Endodermal cell (in vitro differentiated cells): ENCODE results near the gene ATP11B. TPM values are rescaled to one million over a fixed set of nuclear protein-coding genes. Genes with fewer than 3 reads are reported as not detected.

ENCODE experiments used
- DNase-seq: peaks from one replicate; pipeline ENCODE4 v3.0.0-alpha.2; 2017
- H3K27ac ChIP-seq: 2 replicates; pipeline ENCODE4 v1.5.1; 2013; ENCODE audit warnings: mild to moderate bottlenecking, low read depth, low read length, moderate library complexity
- H3K27me3 ChIP-seq: 2 replicates; pipeline ENCODE4 v1.6.1; 2013; ENCODE audit warnings: mild to moderate bottlenecking, low read length, moderate library complexity; ENCODE audit not compliant: insufficient read depth, control insufficient read depth, poor library complexity, severe bottlenecking
- H3K36me3 ChIP-seq: 2 replicates; pipeline ENCODE4 v1.7.0; 2013; ENCODE audit warnings: mild to moderate bottlenecking, low read length, moderate library complexity; ENCODE audit not compliant: control insufficient read depth, insufficient read depth
- H3K4me1 ChIP-seq: one replicate; pipeline ENCODE4 v1.7.0; 2013; ENCODE audit warnings: low read length; ENCODE audit not compliant: control insufficient read depth, insufficient read depth
- H3K4me3 ChIP-seq: 2 replicates; pipeline ENCODE4 v1.5.1; 2013; ENCODE audit warnings: mild to moderate bottlenecking, low read length, moderate library complexity
- H3K9ac ChIP-seq: 2 replicates; pipeline ENCODE4 v1.6.1; 2013; ENCODE audit warnings: mild to moderate bottlenecking, low read length, moderate library complexity; ENCODE audit not compliant: poor library complexity, severe bottlenecking; ENCODE audit errors: extremely low read depth
- H3K9me3 ChIP-seq: 2 replicates; pipeline ENCODE4 v1.6.1; 2013; ENCODE audit warnings: mild to moderate bottlenecking, low read length, moderate library complexity; ENCODE audit not compliant: control insufficient read depth
- H3K27ac Mint-ChIP-seq: 2 replicates; pipeline ENCODE4 v1.8.0; 2020; ENCODE audit warnings: mixed read lengths
- H3K27me3 Mint-ChIP-seq: 2 replicates; pipeline ENCODE4 v1.8.0; 2021; ENCODE audit warnings: mild to moderate bottlenecking, mixed read lengths; ENCODE audit not compliant: insufficient read depth
- H3K36me3 Mint-ChIP-seq: 2 replicates; pipeline ENCODE4 v1.8.0; 2020; ENCODE audit warnings: low read depth, mixed read lengths
- H3K4me1 Mint-ChIP-seq: 2 replicates; pipeline ENCODE4 v1.8.0; 2020; ENCODE audit warnings: mixed read lengths
- H3K4me3 Mint-ChIP-seq: 2 replicates; pipeline ENCODE4 v1.8.0; 2020; ENCODE audit warnings: mild to moderate bottlenecking, moderate library complexity, mixed read lengths
- H3K9me3 Mint-ChIP-seq: 2 replicates; pipeline ENCODE4 v1.8.0; 2020; ENCODE audit warnings: mild to moderate bottlenecking, mixed read lengths
- CTCF ChIP-seq: fragments of 200-600 bp; sonication (generic); conservative IDR thresholded peaks from 2 replicates; pipeline ENCODE4 v1.5.0; 2021; ENCODE audit warnings: antibody characterized with exemption, mild to moderate bottlenecking
- WGBS, 2 experiments: methylation state at CpG; one replicate each; pipeline versions ENCODE4 v1.1.5 to v1.1.7; 2013; ENCODE audit warnings: missing lambda C conversion rate in 2 of 2, mixed read lengths in 1 of 2; ENCODE audit not compliant: insufficient coverage in 1 of 2, insufficient read length in 1 of 2; 5-methylcytosine and 5-hydroxymethylcytosine counted together
- total RNA-seq, 2 donors: library from RNA; stranded (reverse); fragmentation: NEBNext Ultra II Directional in 1 of 2; extraction: Animal tissue kit (Norgen Biotek cat#: 25700) in 1 of 2; gene quantifications; 2 replicates in 1 of 2; 3 replicates in 1 of 2; pipeline ENCODE4 v1.2.1, GENCODE V29; 2021

ATP11B gene
- total RNA-seq, 2 donors from 2014 or later, result 23.6 to 27.8 TPM

- Mint-ChIP-seq H3K27me3 (no peaks in the 10 kb centered on the region), H3K4me3 (no peak overlapping the region), H3K27ac (no peak overlapping the region), H3K4me1 (no peaks in the 10 kb centered on the region), H3K9me3 (no peaks in the 10 kb centered on the region), H3K36me3 (no peaks in the 10 kb centered on the region)
- no peak for TF ChIP-seq CTCF
- Histone ChIP-seq H3K4me3 (no peak overlapping the region), H3K4me1 (no peaks in the 10 kb centered on the region), H3K9me3 (no peaks in the 10 kb centered on the region), H3K36me3 (peaks cover 20% of the 10 kb centered on the region), H3K27me3 (no peaks in the 10 kb centered on the region), H3K9ac (no peak overlapping the region), H3K27ac (no peak overlapping the region)
- no peak for DNase-seq
- WGBS, 2 experiments, result no CpG with 5 or more reads among the region's 1 CpG
These were observed 98.1 kb downstream of the ATP11B start for GRCh38 chr3:182891364-182891763.

- WGBS, 2 experiments, result 93 to 100% methylated on average over 4 of the region's 4 CpGs
- Mint-ChIP-seq H3K4me1 (no peaks in the 10 kb centered on the region), H3K9me3 (no peaks in the 10 kb centered on the region), H3K36me3 (no peaks in the 10 kb centered on the region), H3K4me3 (no peak overlapping the region), H3K27me3 (no peaks in the 10 kb centered on the region), H3K27ac (no peak overlapping the region)
- Histone ChIP-seq H3K4me1 (no peaks in the 10 kb centered on the region), H3K27ac (no peak overlapping the region), H3K9ac (no peak overlapping the region), H3K27me3 (no peaks in the 10 kb centered on the region), H3K4me3 (no peak overlapping the region), H3K36me3 (peaks cover 20% of the 10 kb centered on the region), H3K9me3 (no peaks in the 10 kb centered on the region)
- DNase-seq, result no peak
- no peak for TF ChIP-seq CTCF
These were observed 98.9 kb downstream of the ATP11B start for GRCh38 chr3:182892226-182892625.

GRCh38 chr3:182895513-182896112 is 102.3 kb downstream of the ATP11B start:
- Histone ChIP-seq H3K36me3 (peaks cover 20% of the 10 kb centered on the region), H3K4me3 (no peak overlapping the region), H3K9ac (no peak overlapping the region), H3K4me1 (no peaks in the 10 kb centered on the region), H3K27me3 (no peaks in the 10 kb centered on the region), H3K27ac (no peak overlapping the region), H3K9me3 (no peaks in the 10 kb centered on the region)
- TF ChIP-seq CTCF, result no peak
- no peak for DNase-seq
- Mint-ChIP-seq H3K27me3 (no peaks in the 10 kb centered on the region), H3K4me1 (no peaks in the 10 kb centered on the region), H3K4me3 (no peak overlapping the region), H3K36me3 (no peaks in the 10 kb centered on the region), H3K9me3 (no peaks in the 10 kb centered on the region), H3K27ac (no peak overlapping the region)
- WGBS, 2 experiments, result 84 to 85% methylated on average over 7 to 8 of the region's 8 CpGs
